Mesothelial cell of epicardium (in vitro differentiated cells): ENCODE measurements around the gene SLIT3. TPM values are rescaled to one million over a fixed set of nuclear protein-coding genes. Genes with fewer than 3 reads are reported as not detected.

Experiments used
- DNase-seq, 2 experiments: peaks; one replicate each; pipeline ENCODE4 v3.0.0; 2021; ENCODE audit warnings: low spot score in 2 of 2; ENCODE audit not compliant: unreplicated experiment in 2 of 2
- H3K27ac Mint-ChIP-seq: 2 replicates; pipeline ENCODE4 v1.8.0; 2021; ENCODE audit warnings: mixed read lengths
- H3K27me3 Mint-ChIP-seq: 2 replicates; pipeline ENCODE4 v1.8.0; 2021; ENCODE audit warnings: low read depth, mixed read lengths
- H3K36me3 Mint-ChIP-seq: 2 replicates; pipeline ENCODE4 v1.8.0; 2021; ENCODE audit warnings: mixed read lengths
- H3K4me1 Mint-ChIP-seq: 2 replicates; pipeline ENCODE4 v1.8.0; 2021; ENCODE audit warnings: mixed read lengths
- H3K4me3 Mint-ChIP-seq: 2 replicates; pipeline ENCODE4 v1.8.0; 2021; ENCODE audit warnings: mild to moderate bottlenecking, moderate library complexity, mixed read lengths
- H3K9me3 Mint-ChIP-seq: 2 replicates; pipeline ENCODE4 v1.8.0; 2021; ENCODE audit warnings: mixed read lengths
- total RNA-seq: library from RNA; stranded (reverse); gene quantifications from 3 replicates; pipeline ENCODE4 v1.2.1, GENCODE V29; 2021
- TF ChIP-seq, protein P1 (sequence below): fragments of 200-600 bp; sonication (generic); IDR thresholded peaks from one replicate; pipeline ENCODE4 v1.5.0; 2021; ENCODE audit warnings: antibody characterized with exemption; ENCODE audit not compliant: unreplicated experiment

Gene SLIT3
- total RNA-seq, 1 donor from 2014 or later: 65.1 TPM

DNA sequence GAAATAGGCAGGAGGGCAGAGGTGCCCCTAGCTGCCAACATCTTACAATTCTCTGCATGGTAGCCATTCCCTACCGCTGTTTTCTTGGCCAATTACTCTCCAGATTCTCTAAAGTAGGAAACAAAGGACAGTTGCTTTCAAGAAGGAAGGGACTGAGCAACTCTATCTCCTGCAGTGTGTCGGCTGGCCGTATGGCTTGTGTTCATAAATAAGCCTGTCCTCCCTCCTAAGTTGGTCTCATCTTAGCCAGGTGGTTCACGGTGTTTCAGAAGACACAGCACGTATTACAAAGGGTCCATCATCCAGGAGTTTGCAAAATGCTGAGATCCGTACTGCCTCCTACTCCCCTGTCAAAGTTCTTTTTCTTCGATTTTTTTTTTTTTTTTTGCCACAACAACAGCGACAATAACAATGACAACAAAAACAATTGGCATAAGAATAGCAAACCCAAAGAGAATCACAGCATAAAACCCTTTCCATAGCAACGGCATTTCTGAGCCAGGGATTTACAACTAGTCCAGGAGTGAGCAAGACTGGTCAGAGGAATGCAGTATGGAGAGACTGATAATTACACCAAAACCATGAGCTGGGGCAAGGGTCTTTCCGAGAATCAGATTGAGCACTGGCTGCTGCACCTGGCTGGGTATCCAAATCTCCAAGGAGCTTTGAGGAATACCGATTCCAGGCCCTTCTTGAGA is 212.8 kb downstream of the SLIT3 start:
- Mint-ChIP-seq H3K27ac (no peak overlapping the region), H3K27me3 (no peaks in the 10 kb centered on the region), H3K4me1 (peaks cover 33% of the 10 kb centered on the region), H3K9me3 (peaks cover 17% of the 10 kb centered on the region), H3K4me3 (no peak overlapping the region), H3K36me3 (peaks cover 6% of the 10 kb centered on the region)
- DNase-seq: no peak
- TF ChIP-seq, protein P1, sequence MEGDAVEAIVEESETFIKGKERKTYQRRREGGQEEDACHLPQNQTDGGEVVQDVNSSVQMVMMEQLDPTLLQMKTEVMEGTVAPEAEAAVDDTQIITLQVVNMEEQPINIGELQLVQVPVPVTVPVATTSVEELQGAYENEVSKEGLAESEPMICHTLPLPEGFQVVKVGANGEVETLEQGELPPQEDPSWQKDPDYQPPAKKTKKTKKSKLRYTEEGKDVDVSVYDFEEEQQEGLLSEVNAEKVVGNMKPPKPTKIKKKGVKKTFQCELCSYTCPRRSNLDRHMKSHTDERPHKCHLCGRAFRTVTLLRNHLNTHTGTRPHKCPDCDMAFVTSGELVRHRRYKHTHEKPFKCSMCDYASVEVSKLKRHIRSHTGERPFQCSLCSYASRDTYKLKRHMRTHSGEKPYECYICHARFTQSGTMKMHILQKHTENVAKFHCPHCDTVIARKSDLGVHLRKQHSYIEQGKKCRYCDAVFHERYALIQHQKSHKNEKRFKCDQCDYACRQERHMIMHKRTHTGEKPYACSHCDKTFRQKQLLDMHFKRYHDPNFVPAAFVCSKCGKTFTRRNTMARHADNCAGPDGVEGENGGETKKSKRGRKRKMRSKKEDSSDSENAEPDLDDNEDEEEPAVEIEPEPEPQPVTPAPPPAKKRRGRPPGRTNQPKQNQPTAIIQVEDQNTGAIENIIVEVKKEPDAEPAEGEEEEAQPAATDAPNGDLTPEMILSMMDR: no peak

- TF ChIP-seq, protein P1: no peak
- H3K36me3 Mint-ChIP-seq: peaks cover 6% of the 10 kb centered on the region
- peaks cover 56% of the 10 kb centered on the region for H3K4me1 Mint-ChIP-seq
- no peaks in the 10 kb centered on the region for H3K27me3 Mint-ChIP-seq
- no peak overlapping the region for H3K27ac Mint-ChIP-seq
- H3K9me3 Mint-ChIP-seq: peaks cover 12% of the 10 kb centered on the region
- no peak overlapping the region for H3K4me3 Mint-ChIP-seq
- no peak for DNase-seq
Observed at GRCh38 chr5:169085636-169086035, 215.3 kb downstream of the SLIT3 start.

DNA sequence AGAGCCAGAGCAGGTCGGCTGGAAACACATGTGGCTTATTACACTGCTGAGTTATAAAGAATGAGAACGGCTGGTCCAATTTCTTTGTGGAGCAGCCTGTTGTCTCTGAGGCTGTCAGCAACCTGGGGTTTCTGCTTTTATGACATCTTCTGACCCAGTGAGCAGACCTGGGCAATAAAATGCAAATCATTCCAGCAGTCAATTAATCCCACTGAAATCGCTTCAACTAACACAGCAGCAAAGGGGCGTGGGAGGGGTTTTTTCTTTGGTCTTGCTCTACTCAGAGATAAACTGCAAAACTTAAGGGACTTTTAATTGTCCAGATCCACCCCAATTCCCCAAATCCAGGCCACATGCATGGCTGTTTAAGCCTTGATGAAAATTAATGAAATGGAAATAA is 215.7 kb downstream of the SLIT3 start:
- Mint-ChIP-seq H3K27ac (peak overlapping the region; percentile 57), H3K4me3 (no peak overlapping the region)

DNA sequence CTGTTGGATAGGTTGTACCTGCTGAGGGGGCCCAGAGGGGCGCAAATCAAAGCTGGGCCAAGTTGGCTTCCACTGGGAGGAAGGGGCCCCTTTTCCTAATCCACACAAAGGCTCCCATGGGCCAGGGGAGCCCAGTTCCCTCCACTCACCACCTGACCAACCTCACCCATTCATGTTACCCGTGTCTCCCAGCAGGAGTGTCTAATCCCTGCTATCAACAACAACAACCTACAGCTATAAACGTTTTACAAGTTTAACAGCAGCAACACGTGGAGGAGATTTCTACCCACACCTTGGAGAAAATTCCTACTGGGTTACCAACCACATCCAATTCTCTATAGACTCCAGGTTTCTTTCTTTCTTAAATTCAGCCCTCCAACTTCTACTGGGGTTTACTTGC is 216.2 kb downstream of the SLIT3 start:
- peak overlapping the region; percentile 57 for H3K27ac Mint-ChIP-seq
- TF ChIP-seq, protein P1: no peak
- peaks cover 64% of the 10 kb centered on the region for H3K4me1 Mint-ChIP-seq
- H3K9me3 Mint-ChIP-seq: peaks cover 6% of the 10 kb centered on the region
- H3K4me3 Mint-ChIP-seq: no peak overlapping the region
- peaks cover 3% of the 10 kb centered on the region for H3K36me3 Mint-ChIP-seq
- no peak for DNase-seq
- H3K27me3 Mint-ChIP-seq: no peaks in the 10 kb centered on the region

More for the DNA sequence above, 215.7 kb downstream of the SLIT3 start:
- Mint-ChIP-seq H3K9me3 (peaks cover 9% of the 10 kb centered on the region), H3K27me3 (no peaks in the 10 kb centered on the region), H3K4me1 (peaks cover 60% of the 10 kb centered on the region), H3K36me3 (peaks cover 6% of the 10 kb centered on the region)
- TF ChIP-seq, protein P1: no peak
- DNase-seq: no peak

- H3K27ac Mint-ChIP-seq: peak overlapping the region; percentile 65
- no peak overlapping the region for H3K4me3 Mint-ChIP-seq
- DNase-seq: no peak
- no peaks in the 10 kb centered on the region for H3K36me3 Mint-ChIP-seq
- no peaks in the 10 kb centered on the region for H3K9me3 Mint-ChIP-seq
- H3K4me1 Mint-ChIP-seq: peaks cover 71% of the 10 kb centered on the region
- no peaks in the 10 kb centered on the region for H3K27me3 Mint-ChIP-seq
- TF ChIP-seq, protein P1: no peak
Observed at GRCh38 chr5:169083394-169084018, 217.4 kb downstream of the SLIT3 start.
